Subcutaneous abdominal adipose tissue (tissue), 5 donors: ENCODE results near the gene PI4KA.
"Not testable (repeated sequence)": the region's sequence is repeated elsewhere in the genome, so short reads cannot be mapped to it uniquely, and the experiment has no call there.

Experiments
- H3K27ac ChIP-seq: one replicate; pipeline ENCODE4 v1.7.0; 2013; ENCODE audit warnings: low read depth, mild to moderate bottlenecking, inconsistent platforms, low read length, moderate library complexity
- H3K27me3 ChIP-seq, 5 donors: one replicate each; pipeline ENCODE4 v1.7.0; 2013; ENCODE audit warnings: low read length in 5 of 5, inconsistent platforms in 1 of 5; ENCODE audit not compliant: control insufficient read depth in 5 of 5, insufficient read depth in 4 of 5
- H3K36me3 ChIP-seq, 5 donors: one replicate each; pipeline ENCODE4 v1.7.0; 2013; ENCODE audit warnings: low read length in 5 of 5; ENCODE audit not compliant: control insufficient read depth in 5 of 5, insufficient read depth in 5 of 5
- H3K4me1 ChIP-seq, 5 donors: one replicate each; pipeline ENCODE4 v1.7.0; 2013; ENCODE audit warnings: low read length in 5 of 5, mild to moderate bottlenecking in 3 of 5, moderate library complexity in 1 of 5; ENCODE audit not compliant: control insufficient read depth in 5 of 5, insufficient read depth in 5 of 5
- H3K4me3 ChIP-seq, 5 donors: one replicate each; pipeline ENCODE4 v1.7.0; 2013; ENCODE audit warnings: low read length in 5 of 5, low read depth in 1 of 5
- H3K9ac ChIP-seq, 5 donors: one replicate each; pipeline ENCODE4 v1.7.0; 2013; ENCODE audit warnings: low read length in 5 of 5, mild to moderate bottlenecking in 4 of 5, moderate library complexity in 3 of 5
- H3K9me3 ChIP-seq, 5 donors: one replicate each; pipeline ENCODE4 v1.7.0; 2013; ENCODE audit warnings: low read length in 5 of 5; ENCODE audit not compliant: control insufficient read depth in 5 of 5
- donor health status: healthy.
- donor health status: healthy.
- donor health status: healthy.
- donor health status: healthy.
- donor health status: healthy.

Gene PI4KA

GRCh38 chr22:20834725-20835124 is 23.9 kb downstream of the PI4KA start:
- Histone ChIP-seq H3K27ac (no peak overlapping the region), H3K4me3 (no peak overlapping the region), H3K27me3 (no peaks in the 10 kb centered on the region), H3K4me1 (peaks cover 0 to 6% (median 0%) of the 10 kb centered on the region in 5 donors), H3K9me3 (no peaks in the 10 kb centered on the region), H3K36me3 (peaks cover 14 to 41% (median 20%) of the 10 kb centered on the region in 5 donors), H3K9ac (no peak overlapping the region)

GRCh38 chr22:20834206-20834605 is 24.4 kb downstream of the PI4KA start:
- Histone ChIP-seq H3K4me1 (peaks cover 0 to 6% (median 0%) of the 10 kb centered on the region in 5 donors), H3K27me3 (no peaks in the 10 kb centered on the region), H3K4me3 (no peak overlapping the region), H3K9ac (no peak overlapping the region), H3K27ac (no peak overlapping the region), H3K36me3 (peaks cover 18 to 42% (median 20%) of the 10 kb centered on the region in 5 donors), H3K9me3 (no peaks in the 10 kb centered on the region)

- peaks cover 0 to 6% (median 0%) of the 10 kb centered on the region in 5 donors for H3K4me1 ChIP-seq
- no peak overlapping the region for H3K9ac ChIP-seq
- no peaks in the 10 kb centered on the region for H3K9me3 ChIP-seq
- no peaks in the 10 kb centered on the region for H3K27me3 ChIP-seq
- no peak overlapping the region for H3K4me3 ChIP-seq
- H3K27ac ChIP-seq = no peak overlapping the region
- peaks cover 18 to 48% (median 20%) of the 10 kb centered on the region in 5 donors for H3K36me3 ChIP-seq
These were observed 25.4 kb downstream of the PI4KA start for GRCh38 chr22:20833225-20833665.

GRCh38 chr22:20829491-20830134 is 29.0 kb downstream of the PI4KA start:
- H3K27ac ChIP-seq = no peak overlapping the region
- H3K4me3 ChIP-seq = no peak overlapping the region
- H3K9me3 ChIP-seq = no peaks in the 10 kb centered on the region
- no peak overlapping the region for H3K9ac ChIP-seq
- H3K36me3 ChIP-seq = peaks cover 20 to 51% (median 27%) of the 10 kb centered on the region in 5 donors
- no peaks in the 10 kb centered on the region for H3K4me1 ChIP-seq
- H3K27me3 ChIP-seq = no peaks in the 10 kb centered on the region

GRCh38 chr22:20826373-20827152 is 32.0 kb downstream of the PI4KA start:
- H3K9me3 ChIP-seq, H3K27me3 ChIP-seq, H3K4me1 ChIP-seq, H3K9ac ChIP-seq, H3K27ac ChIP-seq, H3K4me3 ChIP-seq: not testable (repeated sequence)
- peaks cover 23 to 54% (median 26%) of the 10 kb centered on the region in 5 donors for H3K36me3 ChIP-seq

GRCh38 chr22:20825624-20826023 is 33.0 kb downstream of the PI4KA start:
- no peak overlapping the region for H3K9ac ChIP-seq
- peaks cover 19 to 48% (median 25%) of the 10 kb centered on the region in 5 donors for H3K36me3 ChIP-seq
- no peak overlapping the region for H3K4me3 ChIP-seq
- no peak overlapping the region for H3K27ac ChIP-seq
- no peaks in the 10 kb centered on the region for H3K9me3 ChIP-seq
- no peaks in the 10 kb centered on the region for H3K27me3 ChIP-seq
- H3K4me1 ChIP-seq = no peaks in the 10 kb centered on the region

GRCh38 chr22:20825216-20825615 is 33.4 kb downstream of the PI4KA start:
- H3K9me3 ChIP-seq, H3K27me3 ChIP-seq, H3K4me3 ChIP-seq, H3K4me1 ChIP-seq, H3K9ac ChIP-seq, H3K27ac ChIP-seq: not testable (repeated sequence)
- H3K36me3 ChIP-seq = peaks cover 17 to 48% (median 23%) of the 10 kb centered on the region in 5 donors

GRCh38 chr22:20823264-20823663 is 35.3 kb downstream of the PI4KA start:
- Histone ChIP-seq H3K27ac (no peak overlapping the region), H3K9ac (no peak overlapping the region), H3K4me1 (no peaks in the 10 kb centered on the region), H3K9me3 (no peaks in the 10 kb centered on the region), H3K27me3 (no peaks in the 10 kb centered on the region), H3K4me3 (no peak overlapping the region), H3K36me3 (peaks cover 26 to 57% (median 43%) of the 10 kb centered on the region in 5 donors)

- Histone ChIP-seq H3K9ac (no peak overlapping the region), H3K27me3 (no peaks in the 10 kb centered on the region), H3K36me3 (peaks cover 26 to 65% (median 50%) of the 10 kb centered on the region in 5 donors)
These were observed 36.4 kb downstream of the PI4KA start for GRCh38 chr22:20822240-20822639.

GRCh38 chr22:20821717-20822239 is 36.8 kb downstream of the PI4KA start:
- H3K27me3 ChIP-seq, H3K9ac ChIP-seq, H3K9me3 ChIP-seq, H3K4me3 ChIP-seq, H3K27ac ChIP-seq, H3K4me1 ChIP-seq: not testable (repeated sequence)
- H3K36me3 ChIP-seq = peaks cover 26 to 70% (median 55%) of the 10 kb centered on the region in 5 donors

More at GRCh38 chr22:20822240-20822639, 36.4 kb downstream of the PI4KA start:
- Histone ChIP-seq H3K4me1 (no peaks in the 10 kb centered on the region), H3K27ac (no peak overlapping the region), H3K9me3 (no peaks in the 10 kb centered on the region), H3K4me3 (no peak overlapping the region)
